Measurements from ENCODE around the gene FRZB.

The FRZB gene

DNA sequence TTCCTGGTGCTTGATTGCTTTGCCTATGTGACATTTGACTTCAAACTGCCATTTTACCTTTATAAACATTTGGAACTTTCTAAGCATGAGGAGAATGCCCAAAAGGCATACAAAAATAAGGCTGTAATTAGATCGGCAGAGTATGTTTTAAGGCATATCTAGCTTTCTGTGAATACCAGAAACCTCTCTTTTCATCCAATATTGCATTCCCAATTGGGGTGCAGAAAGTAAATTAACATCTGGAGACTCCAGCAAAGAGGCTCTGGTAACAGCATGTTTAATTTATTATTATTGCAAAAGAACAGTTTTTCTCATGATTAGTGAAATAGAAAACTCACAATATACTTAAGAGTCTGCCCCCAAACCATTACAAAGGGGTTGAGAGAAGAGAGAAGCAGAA lies 32.1 kb downstream of the FRZB start:
- DNase-seq (ENCODE audit: low spot score) = no peak

DNA sequence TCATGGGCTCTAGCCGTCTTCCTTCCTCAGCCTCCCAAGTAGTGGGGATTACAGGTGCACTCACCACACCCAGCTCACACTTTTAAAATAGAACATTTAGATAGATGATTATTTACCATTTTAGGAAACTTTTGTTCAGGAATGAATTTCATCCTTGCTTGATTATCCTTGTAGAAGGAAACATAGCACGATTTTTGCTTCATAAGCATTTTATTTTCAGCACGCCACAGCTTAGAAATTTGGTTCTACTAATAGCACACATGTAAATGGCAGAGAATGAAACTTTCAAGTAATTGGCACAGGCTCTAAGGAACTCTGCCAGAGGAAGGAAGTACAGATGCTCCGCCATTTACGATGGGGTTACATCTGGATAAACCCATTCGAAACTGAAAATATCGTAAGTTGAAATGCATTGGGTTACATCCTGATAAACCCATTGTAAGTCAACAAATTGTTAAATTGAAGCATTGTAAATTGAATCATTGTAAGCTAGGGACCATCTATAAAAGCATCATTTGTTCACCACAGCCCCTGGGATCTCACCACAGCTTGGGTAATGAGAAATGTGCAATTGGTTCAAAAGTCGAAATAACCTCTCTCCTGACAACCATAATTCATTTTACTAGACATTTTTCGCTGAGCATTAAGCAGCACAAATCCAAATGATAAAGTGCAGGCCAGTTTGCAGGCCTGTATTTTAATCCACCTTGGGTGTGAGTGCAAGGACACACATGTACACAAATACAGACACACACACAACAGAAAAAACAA lies 33.2 kb downstream of the FRZB start:
- no peak for DNase-seq (ENCODE audit: low spot score)

DNA sequence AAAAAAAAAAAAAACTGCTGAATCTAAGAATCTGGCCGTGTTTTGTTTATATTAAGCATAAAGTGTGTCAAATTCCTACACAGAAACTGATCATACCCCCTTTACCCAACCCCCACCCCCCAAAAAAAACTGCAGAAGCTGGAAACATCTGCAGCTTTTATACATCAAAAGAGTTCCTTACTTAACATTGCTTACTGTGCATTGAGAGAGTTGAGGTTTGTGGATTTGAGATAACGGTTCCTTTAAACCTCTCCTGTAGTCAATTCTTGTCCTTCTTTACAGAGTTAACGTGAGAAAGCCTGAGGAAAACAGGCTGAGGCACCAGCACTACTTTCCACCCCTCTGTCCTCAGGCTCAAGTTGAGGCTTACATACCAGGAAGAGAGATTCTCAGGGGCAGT lies 34.5 kb downstream of the FRZB start:
- no peak for DNase-seq (ENCODE audit: low spot score)

DNA sequence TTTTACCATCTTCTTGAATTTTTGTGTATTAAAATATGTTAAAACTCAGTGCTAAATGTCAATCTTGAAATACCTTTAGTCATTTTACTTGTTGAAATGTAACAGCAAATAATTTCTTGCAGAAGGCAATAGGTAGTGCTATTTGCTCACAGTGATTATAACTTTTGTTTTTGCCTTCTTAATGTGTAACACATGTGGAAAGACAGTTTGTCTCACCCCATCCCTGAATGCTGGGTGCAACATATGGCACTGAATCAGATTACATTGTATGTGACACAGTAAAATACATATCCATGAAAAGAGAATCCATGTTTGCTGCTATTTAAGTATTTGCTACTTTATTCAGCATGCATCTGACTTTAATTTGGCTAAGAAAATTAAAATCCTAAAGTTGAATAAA lies 35.3 kb downstream of the FRZB start:
- DNase-seq (ENCODE audit: low spot score) = no peak

DNA sequence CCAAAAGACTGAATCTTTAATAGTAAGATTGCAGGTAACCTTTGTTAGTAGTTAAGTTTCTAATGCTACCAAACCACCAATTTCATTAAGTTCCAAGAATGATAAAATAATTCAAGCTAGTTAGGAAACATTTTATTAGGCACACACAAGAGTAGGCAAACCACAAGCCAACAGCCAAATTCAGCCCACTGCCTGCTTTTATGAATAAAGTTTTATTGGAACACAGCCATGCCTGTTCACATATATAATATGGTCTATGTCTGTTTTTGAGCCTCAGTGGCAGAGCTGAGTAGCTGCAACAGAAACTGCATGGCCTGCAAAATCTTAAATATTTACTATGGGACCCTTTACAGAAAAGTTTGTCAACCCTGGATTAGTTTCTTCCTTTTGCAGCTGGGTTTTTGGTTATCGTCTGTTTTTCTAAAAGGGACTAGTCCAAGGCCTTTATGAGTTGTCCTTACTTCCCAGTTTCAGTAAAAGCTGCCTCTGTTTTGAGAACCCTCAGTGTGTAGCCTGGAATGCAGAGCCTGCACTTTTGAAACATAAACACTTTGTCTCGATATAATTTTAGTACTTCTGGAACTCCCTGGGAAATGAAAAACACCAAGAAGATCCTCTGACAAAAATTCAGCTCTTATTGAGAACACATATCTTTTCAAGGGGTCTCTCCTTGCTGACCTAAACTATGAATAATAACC lies 39.1 kb downstream of the FRZB start:
- no peak for DNase-seq (ENCODE audit: low spot score)

DNA sequence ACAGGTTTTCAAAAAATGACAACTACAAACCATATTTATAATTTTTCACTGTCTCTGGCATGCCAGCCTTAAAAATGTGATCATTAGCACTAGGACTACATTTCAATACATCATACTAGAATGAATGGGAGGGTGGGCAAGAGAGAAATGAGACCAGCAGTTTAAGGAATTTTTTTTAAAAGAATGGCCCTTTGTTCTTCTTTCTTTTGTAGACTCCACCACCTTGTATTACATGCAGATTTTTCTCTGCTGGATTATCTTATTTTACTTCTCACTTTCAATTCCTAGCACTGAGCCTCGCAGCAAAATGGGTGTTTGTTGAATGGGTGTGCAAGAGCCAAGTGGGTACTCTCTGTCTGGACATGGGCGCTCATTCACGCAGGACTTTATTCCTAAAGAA lies 39.9 kb downstream of the FRZB start:
- DNase-seq (ENCODE audit: low spot score) = no peak

DNA sequence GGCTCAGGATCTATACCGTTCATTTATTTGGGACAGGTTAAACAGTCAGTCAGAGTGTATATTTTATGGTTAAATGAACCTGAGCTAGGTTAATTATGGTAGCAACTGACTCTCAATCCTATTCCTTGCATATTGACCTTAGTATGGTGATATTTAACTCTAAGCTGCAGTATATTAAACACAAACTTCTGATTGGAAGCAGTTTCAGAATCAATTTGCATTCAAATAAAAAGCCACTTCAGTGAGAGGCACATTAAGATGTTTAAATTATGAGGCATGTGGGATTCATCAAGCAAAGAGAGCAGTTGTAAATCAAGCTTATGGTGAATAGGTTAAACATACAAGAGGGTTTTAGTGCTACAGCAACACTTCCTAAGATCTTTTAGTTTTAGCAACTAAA lies 40.4 kb downstream of the FRZB start:
- no peak for DNase-seq (ENCODE audit: low spot score)

DNA sequence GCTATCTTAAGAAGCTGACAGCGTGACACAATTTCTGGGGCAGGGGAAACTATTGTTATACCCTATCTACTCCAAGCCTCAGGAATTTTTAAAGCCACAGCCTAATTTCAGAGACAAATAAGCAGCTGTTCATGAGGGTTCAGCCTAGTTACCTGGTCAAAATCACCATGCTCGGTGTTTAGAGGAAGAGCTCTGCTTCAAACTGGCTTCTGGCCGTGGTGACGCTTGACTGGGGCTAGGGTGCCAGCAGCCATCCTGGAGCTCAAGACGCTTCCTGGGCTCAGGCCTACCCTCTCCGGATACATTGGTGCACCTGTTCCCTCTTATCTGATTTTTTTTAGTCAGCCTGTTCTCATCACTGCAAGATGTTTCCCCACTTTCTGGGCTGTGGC lies 41.7 kb downstream of the FRZB start:
- DNase-seq (ENCODE audit: low spot score) = no peak

DNA sequence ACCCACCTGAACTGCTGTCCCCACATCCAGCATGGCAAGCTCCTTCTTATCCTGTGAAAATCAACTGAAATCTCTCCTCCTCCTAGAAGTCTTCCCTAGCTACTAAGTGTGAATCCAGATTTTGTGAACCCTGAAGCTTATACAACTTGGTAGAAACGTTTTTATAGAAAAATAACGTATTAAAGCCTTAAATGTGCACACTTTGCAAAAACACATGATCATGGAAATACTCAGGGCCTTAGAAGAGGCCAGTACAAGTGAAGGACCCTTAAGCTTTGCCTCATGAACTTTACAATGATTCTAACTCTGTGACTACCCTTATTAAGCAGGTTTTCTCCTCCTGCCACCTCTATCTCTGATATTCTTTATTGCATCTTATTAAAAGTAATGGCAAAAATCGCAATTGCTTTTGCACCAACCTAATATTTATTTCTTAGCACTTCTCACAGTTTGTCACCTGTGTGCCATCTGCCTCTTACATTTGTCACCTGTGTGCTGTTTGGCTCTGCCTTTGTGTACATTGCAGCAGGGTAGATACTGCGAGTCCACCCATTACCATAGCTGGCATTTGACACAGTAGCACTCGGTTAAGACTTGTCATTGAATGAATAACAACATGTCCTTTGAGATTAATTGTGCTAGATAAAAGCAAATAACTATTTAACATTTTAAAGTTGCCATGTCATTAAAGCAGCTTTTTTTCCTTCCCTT lies 42.2 kb downstream of the FRZB start:
- DNase-seq (ENCODE audit: low spot score) = no peak

DNA sequence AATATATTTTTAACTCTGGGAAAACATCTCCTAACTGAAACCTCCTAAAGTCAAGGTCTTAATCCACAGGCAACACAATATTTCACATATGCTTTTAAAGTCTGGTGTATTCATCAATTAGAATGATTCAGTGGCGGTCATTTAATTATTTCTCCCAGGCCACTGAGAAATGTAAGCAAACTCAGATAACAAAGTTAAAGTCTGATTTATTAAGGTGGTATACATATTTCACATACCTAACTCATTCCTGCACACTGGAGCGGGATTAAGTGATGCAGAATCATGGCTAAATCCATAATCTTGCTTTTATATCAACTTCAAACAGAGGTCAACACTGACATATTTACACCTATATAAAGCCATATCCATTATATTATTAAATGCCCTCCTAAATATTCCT lies 43.7 kb downstream of the FRZB start:
- DNase-seq (ENCODE audit: low spot score) = no peak

DNA sequence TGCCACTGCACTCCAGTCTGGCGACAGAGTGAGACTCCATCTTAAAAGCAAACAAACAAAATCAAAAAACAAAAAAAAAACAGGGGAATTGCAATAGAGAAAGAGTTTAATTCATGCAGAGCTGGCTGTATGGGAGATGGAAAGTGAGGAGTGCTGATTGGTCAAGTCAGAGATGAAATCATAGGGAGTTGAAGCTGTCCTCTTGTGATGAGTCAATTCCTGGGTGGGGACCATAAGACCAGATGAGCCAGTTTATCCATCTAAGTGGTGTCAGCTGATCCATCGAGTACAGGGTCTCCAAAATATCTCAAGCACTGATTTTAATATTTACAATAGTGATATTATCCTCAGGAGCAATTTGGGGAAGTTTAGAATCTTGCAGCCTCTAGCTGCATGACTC lies 45.3 kb downstream of the FRZB start:
- no peak for DNase-seq (ENCODE audit: low spot score)

DNA sequence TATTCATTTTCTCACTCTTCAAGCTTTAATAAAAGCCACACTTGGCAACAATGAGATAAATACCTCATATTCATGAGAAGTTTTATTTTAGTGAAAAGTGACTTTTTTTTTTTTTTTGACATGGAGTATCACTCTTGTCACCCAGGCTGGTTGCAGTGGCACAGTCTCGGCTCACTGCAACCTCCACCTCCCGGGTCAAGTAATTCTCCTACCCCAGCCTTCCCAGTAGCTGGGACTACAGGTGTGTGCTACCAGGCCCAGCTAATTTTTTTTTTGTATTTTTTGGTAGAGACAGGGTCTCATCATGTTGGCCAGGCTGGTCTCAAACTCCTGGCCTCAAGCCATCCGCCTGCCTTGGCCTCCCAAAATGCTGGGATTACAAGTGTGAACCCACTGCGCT lies 47.0 kb downstream of the FRZB start:
- DNase-seq (ENCODE audit: low spot score) = no peak

DNA sequence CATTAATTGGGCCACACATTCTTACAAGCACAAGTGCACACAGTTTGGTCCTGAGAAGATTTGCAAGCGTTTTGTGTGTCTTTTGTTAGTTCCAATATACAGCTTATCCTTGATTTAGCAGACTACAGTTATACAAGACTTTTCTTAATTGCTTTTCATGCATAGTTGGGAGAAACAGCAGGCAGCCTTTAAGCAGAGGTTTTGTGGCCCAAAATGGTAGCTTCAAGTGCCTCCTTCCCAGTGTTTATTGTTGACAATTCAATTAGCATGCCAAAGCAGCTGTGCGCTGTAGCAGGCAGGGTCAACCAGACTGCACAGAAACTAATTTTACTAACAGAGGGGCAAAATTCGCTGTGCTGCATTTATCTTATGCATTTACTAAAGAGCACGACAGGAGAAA lies 47.5 kb downstream of the FRZB start:
- peak; percentile 52 for DNase-seq (ENCODE audit: low spot score)

DNA sequence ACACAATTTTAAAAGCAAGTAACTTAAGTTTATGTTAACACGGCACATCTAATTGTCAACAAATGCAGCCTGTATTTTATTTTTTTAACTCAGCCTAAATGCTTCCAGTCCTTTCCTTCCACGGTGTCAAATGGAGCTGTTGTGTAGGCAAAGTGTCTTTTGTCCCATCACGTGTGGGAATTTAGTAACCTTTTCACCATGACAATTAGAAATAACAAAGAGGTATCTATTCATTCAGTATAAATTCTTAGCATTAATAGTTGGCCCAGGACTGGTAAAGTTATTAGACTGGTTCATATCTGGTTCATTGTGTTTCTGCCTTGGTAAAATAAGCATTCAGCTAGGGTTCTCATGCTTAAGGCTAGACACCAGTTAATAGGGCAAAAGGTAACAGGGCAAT lies 47.9 kb downstream of the FRZB start:
- no peak for DNase-seq (ENCODE audit: low spot score)

DNA sequence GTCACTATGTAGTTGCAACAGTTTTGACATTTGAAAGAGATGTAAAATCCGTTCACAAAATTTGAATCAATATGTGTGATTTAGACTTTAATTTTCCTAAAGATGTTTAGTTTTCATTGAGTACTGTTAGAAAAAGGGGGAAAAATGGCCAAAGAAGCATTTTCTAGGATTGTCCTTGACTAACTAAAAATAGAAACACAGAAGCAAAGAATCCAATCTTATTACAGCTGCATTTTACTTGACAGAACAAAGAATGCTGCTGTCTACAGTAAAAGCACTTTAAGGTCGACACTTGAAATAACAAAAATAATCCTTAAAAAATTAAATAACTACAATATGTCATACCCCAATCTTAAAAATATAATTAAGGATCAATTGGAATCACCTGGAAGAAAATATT lies 48.9 kb downstream of the FRZB start:
- no peak for DNase-seq (ENCODE audit: low spot score)

DNA sequence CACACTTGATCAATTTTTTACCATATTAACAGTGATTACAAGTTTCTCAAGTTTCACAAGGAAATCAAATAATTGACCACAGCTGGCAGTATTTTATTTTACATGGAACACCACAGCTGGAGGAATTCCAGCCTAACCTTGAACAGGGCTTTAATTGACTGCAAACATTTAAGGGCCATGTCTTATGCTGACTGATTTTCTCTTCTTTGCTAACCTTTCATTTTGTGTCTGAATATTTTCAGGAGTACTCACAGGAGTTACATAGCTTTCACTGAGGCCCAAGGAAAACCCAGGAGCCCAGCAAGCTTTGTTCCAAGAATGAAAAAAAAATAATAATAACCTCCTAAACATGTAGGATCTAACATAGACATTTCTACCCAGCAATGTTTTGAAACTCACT lies 49.6 kb downstream of the FRZB start:
- no peak for DNase-seq (ENCODE audit: low spot score)

DNA sequence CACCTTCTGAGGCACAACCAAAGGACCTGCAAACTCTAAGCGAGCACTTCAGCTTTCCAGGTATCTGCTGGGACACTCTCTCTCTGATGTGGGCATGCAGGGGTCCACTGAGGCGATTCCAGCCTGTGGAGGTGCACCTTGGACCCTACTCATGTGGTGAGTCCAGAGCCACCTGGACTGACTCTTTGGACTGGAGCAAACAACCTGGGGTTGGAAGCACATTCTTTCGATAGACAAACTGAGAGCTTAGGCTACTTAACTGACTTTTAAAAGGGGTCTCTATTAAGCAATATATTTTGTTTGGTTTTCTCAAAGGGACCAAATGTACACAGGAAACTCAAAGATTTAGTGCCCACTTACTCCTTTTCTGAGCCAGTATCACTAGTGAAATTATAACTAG lies 51.6 kb downstream of the FRZB start:
- no peak for DNase-seq (ENCODE audit: low spot score)

DNA sequence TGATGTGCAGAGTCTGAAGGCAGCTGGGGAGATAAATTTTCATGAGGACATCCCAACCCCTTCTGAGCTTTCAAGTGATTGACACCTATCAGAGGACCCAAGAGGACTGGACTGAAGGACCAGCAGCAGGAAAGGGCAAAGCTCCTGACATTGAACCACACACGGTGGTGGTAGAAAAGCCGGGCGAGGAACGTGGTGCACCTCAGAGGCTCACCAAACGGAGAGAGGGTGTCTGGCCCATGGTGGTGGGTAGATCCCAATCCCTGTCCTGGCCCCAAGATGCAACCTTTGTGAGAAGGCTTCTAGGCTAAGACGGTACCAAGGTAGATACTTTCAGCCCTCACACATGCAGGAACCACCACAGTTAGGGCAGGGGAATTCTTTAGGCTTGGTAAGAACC lies 52.1 kb downstream of the FRZB start:
- no peak for DNase-seq (ENCODE audit: low spot score)

DNA sequence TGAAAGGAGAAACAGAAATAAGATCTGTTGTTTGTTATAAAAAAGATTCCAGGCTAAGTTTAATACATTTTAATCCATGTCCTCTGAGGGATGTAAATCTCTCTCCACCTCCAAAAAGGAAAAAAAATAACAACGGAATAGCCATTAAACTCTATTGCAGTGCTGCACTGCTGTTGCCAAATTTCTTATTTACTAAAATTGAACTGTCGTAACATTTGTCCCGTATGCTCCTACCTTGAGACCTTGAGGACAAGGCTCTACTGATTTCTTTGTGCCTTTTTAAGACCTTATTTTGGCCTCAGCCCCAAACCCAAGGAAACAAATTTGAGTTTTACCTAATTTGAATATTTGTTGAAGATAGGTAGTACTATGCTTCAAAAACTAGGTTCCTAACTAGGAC lies 56.4 kb downstream of the FRZB start:
- no peak for DNase-seq (ENCODE audit: low spot score)

DNA sequence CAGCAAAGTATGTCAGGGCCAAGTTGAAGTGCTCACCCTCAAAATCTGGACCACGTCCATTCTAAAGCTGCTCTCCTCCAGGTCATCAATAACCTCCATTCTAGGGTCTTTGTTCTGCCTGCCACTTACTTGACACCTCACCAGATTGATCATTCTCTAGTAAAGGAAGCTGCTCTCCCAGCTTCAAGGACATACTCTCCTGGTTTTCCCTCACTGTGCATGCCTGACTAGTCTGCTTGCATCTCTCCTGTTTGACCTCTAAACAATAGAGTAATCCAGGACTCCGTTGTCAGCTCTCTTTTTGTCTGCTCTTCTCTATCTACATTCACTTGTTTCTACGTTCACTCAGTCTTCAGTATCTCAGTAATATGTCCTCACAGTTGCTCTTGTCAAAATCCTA lies 59.1 kb downstream of the FRZB start:
- DNase-seq (ENCODE audit: low spot score) = no peak

DNA sequence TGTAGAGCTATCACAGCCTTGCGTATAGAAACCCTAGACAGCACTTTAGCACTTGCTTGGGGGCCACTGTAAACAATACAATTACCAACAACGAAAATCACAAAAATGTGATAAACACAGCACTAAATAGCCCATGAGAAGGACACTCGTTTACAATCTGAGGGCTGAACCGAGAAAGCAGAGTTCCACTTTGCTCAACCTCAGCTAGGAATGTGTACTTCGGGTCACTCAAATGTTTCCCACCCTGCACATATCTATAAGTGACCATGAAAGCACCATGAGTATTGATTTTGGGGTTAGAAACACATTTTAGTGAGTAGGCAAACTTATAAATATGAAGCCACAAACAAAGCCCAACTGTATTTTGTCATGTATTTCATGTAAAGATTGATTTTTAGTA lies 62.3 kb downstream of the FRZB start:
- no peak for DNase-seq (ENCODE audit: low spot score)

DNA sequence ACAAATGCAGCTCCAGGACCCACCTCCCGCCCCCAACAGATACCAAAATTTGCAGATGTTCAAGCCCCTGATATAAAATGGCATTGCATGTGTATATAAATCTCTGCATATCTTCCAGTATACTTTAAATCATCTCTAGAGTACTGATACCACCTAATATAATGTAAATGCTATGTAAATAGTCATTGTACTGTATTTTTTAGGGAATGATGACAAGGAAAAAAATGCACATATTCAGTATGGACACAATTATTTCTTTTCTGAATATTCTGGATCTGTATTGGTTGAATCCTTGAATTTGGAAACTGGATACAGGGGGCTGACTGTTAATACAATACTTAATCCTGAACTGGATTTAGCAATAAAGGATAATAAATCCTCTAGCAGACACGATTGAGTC lies 67.7 kb downstream of the FRZB start:
- DNase-seq (ENCODE audit: low spot score) = no peak

DNA sequence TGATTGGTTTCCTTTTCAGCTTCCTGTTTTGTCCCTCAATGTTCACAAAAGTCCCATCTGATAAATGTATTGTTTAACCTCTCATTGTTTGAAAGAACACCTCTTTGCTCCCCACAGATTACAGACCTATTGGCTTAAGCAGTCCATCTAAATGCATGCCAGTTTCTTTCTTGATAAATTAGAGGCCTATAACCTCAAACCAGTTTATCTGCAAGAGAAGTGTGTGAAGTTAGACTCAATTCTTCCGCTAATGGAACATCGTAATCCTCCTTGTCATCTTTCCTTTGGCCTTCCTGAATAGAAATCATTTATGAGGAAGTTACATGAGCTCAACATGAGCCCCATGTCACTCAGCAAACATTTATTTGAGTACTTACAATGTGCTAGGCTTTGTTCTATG lies 74.0 kb downstream of the FRZB start:
- DNase-seq (ENCODE audit: low spot score) = no peak
